GM10248 (cell line): ENCODE results near the gene IVNS1ABP.

Experiments used
- CTCF ChIA-PET: fragments of 300-600 bp; sonication (Branson Sonifier 250); formaldehyde crosslinking; extraction: SDS; loops from one replicate; lab custom pipeline; 2021; ENCODE audit warnings: antibody characterized with exemption; lab: Yijun Ruan, JAX
- POLR2A ChIA-PET: fragments of 350-650 bp; sonication (Branson Sonifier 250); formaldehyde crosslinking; extraction: SDS; loops from one replicate; lab custom pipeline; 2020; ENCODE audit warnings: antibody characterized with exemption; lab: Yijun Ruan, JAX
- DNase-seq: peaks from one replicate; pipeline ENCODE4 v3.0.0; 2012; ENCODE audit errors: extremely low spot score
- CTCF ChIP-seq: IDR thresholded peaks from 2 replicates; pipeline ENCODE4 v1.5.1; 2012; ENCODE audit warnings: mild to moderate bottlenecking, low read depth; ENCODE audit errors: extremely low read depth, missing control alignments, control extremely low read depth

IVNS1ABP gene

GRCh38 chr1:185315445-185316071 is 1.5 kb downstream of the IVNS1ABP start:
- ChIA-PET POLR2A (interaction anchor here (0.7 kb wide), 1 partner anchor 281 kb away, joined by 3 read pairs; no protein-coding TSS in a partner anchor), CTCF (interaction anchor here (0.5 to 1.2 kb wide), 2 partner anchors 9 to 28 kb away, joined by 3 to 4 read pairs; no protein-coding TSS in a partner anchor)
- no peak for TF ChIP-seq CTCF
- no peak for DNase-seq

GRCh38 chr1:185314411-185314810 is 2.6 kb downstream of the IVNS1ABP start:
- DNase-seq = no peak
- ChIA-PET CTCF (interaction anchor here (1.2 to 1.8 kb wide), 4 partner anchors 10 to 281 kb away, joined by 4 to 8 read pairs (median 4); no protein-coding TSS in a partner anchor), POLR2A (interaction anchor here (0.6 kb wide), 1 partner anchor 18 kb away, joined by 4 read pairs; no protein-coding TSS in a partner anchor)
- TF ChIP-seq CTCF = no peak

DNA sequence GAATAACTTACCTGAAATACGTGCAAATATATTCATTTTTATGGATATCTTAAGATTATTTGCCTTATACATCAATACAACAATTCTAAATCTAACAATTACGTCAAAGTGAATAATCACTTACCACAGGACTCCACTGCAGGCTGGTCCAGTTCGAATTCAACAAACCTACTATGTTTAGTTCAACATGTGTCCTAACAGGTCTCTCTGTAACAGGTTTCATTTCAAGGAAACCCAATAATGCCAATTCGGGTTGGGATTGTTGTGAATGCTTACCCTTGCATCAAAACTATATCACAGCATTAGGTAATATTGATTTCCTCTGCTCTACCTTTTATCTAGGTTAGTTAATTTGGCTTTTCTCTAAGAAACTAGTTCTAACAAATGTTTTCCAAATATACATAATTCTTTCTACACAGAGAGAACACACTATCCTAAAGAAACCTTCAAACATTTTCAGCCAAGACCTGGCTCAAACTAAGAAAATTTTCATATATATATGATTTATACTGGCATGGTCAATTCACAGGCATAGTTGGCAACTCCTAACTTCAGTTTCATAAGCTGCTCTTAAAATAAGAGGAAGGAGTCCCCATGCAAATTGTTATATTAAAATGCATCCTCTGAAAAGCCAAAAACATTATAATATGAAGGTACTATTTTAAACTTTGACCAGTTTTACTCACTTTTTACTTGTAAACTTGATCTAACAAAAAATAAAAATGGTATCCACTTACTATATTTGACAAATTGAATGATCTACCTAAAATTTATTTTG is 4.5 kb downstream of the IVNS1ABP start:
- DNase-seq = no peak
- CTCF ChIA-PET = no interaction called here
- POLR2A ChIA-PET = no interaction called here
- no peak for TF ChIP-seq CTCF

GRCh38 chr1:185311589-185312225 is 5.3 kb downstream of the IVNS1ABP start:
- CTCF ChIA-PET = interaction anchor here (1.0 to 1.5 kb wide), 2 partner anchors 10 to 506 kb away, joined by 3 to 4 read pairs; no protein-coding TSS in a partner anchor
- POLR2A ChIA-PET = no interaction called here
- TF ChIP-seq CTCF = no peak
- DNase-seq = no peak

DNA sequence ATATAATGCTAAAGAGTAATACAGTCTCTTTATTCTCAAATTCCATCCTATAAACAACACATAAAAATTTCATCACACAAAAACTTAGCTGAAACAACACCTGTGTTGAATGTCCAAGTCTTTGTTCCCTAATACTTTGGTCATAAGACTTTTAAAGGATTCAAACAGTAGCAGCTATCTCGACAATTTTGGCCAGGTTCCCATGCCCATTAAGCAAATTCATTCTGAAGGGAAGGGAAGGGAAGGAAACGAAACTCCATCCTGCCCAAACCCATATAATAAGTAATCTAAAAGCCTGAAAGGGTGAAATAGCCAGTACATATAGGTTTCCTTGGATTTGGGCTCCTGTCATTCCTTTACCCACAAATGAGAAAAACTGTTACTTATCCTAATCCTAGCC is 7.5 kb downstream of the IVNS1ABP start:
- no peak for TF ChIP-seq CTCF
- DNase-seq = no peak
- CTCF ChIA-PET = interaction anchor here (1.4 kb wide), 1 partner anchor 11 kb away, joined by 4 read pairs; no protein-coding TSS in a partner anchor
- POLR2A ChIA-PET = no interaction called here

DNA sequence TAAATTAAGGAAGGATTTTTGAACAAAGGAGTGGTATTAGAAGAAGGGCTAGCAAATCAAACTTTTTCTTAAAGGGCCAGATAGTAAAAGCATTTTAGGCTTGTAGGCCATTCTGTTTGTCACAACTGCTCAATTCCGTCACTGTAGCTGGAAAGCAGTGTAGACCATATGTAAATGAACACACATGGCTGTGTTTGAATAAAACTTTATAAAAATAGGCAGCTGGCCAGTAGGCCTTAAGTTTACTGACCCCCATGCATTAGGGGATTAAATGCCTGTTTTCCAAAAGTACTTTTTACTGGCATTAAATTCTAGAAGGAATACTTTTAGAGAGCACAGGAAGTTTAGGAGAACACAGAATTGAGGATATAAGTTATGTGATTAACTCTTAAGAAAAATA is 8.9 kb downstream of the IVNS1ABP start:
- ChIA-PET CTCF (no interaction called here), POLR2A (no interaction called here)
- TF ChIP-seq CTCF = no peak
- no peak for DNase-seq
